22Rv1 (cell line): Measurements from ENCODE around the gene DNAJC12.

ENCODE experiments used
- CTCF ChIP-seq: fragments of 450-650 bp; IDR thresholded peaks from 2 replicates; pipeline ENCODE4 v1.5.1; 2017; ENCODE audit warnings: mild to moderate bottlenecking
- ZFX ChIP-seq: fragments of 450-650 bp; IDR thresholded peaks from 2 replicates; pipeline ENCODE4 v1.6.1; 2017; ENCODE audit warnings: antibody characterized with exemption, borderline replicate concordance

DNA sequence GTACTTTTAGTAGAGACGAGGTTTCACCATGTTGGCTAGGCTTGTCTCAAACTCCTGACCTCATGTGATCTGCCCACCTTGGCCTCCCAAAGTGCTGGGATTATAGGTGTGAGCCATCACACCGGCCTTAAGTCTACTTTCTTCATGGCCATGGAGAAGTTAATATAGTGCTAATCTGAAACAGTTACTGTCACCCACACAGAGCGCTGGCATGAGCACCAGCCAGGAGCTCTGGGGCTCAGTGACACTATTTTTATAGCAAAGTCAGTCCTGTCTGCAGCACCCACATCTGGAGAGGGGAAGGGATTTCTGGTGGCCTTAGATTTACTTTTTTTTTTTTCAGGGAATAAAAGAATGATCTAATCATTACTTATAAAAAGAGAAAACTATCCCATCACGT, 21.3 kb downstream of the DNAJC12 start:
- TF ChIP-seq CTCF (no peak), ZFX (no peak)
